ENCODE results near the gene GNG5.

- TF ChIP-seq, protein P1, sequence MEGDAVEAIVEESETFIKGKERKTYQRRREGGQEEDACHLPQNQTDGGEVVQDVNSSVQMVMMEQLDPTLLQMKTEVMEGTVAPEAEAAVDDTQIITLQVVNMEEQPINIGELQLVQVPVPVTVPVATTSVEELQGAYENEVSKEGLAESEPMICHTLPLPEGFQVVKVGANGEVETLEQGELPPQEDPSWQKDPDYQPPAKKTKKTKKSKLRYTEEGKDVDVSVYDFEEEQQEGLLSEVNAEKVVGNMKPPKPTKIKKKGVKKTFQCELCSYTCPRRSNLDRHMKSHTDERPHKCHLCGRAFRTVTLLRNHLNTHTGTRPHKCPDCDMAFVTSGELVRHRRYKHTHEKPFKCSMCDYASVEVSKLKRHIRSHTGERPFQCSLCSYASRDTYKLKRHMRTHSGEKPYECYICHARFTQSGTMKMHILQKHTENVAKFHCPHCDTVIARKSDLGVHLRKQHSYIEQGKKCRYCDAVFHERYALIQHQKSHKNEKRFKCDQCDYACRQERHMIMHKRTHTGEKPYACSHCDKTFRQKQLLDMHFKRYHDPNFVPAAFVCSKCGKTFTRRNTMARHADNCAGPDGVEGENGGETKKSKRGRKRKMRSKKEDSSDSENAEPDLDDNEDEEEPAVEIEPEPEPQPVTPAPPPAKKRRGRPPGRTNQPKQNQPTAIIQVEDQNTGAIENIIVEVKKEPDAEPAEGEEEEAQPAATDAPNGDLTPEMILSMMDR (IDR thresholded peaks at IDR 0.05), result no peak
- no peak for TF ChIP-seq POLR2AphosphoS5 (IDR thresholded peaks at IDR 0.05; ENCODE audit: insufficient read depth in 1 of 2, low read depth in 1 of 2)
Observed at GRCh38 chr1:84488107-84488506, 18.3 kb downstream of the GNG5 start.
